Activated naive CD4-positive, alpha-beta T cell treated with anti-CD3 and anti-CD28 coated beads for 36 hours (primary cell): ENCODE results near the gene PYGM. TPM values are rescaled to one million over a fixed set of nuclear protein-coding genes. Genes with fewer than 3 reads are reported as not detected.

Experiments
- CTCF ChIA-PET: fragments of 350-600 bp; sonication (Branson Sonifier 250); formaldehyde crosslinking; loops from one replicate; lab custom pipeline; 2021; ENCODE audit warnings: antibody characterized with exemption; lab: Charles Lee
- DNase-seq: peaks from one replicate; pipeline ENCODE4 v3.0.0-alpha.2; 2020
- H3K27ac Mint-ChIP-seq: one replicate; pipeline ENCODE4 v1.8.0; 2021; ENCODE audit warnings: mild to moderate bottlenecking, mixed read lengths
- H3K27me3 Mint-ChIP-seq: one replicate; pipeline ENCODE4 v1.8.0; 2021; ENCODE audit warnings: low read depth, mixed read lengths
- H3K36me3 Mint-ChIP-seq: one replicate; pipeline ENCODE4 v1.8.0; 2021; ENCODE audit warnings: low read depth, mixed read lengths
- H3K4me1 Mint-ChIP-seq: one replicate; pipeline ENCODE4 v1.8.0; 2021; ENCODE audit warnings: low read depth, mixed read lengths
- H3K4me3 Mint-ChIP-seq: one replicate; pipeline ENCODE4 v1.8.0; 2021; ENCODE audit warnings: mild to moderate bottlenecking, moderate library complexity, mixed read lengths
- H3K9me3 Mint-ChIP-seq: one replicate; pipeline ENCODE4 v1.8.0; 2021; ENCODE audit warnings: mixed read lengths
- intact Hi-C: fragments of 100-400 bp; cut with micrococcal nuclease; formaldehyde crosslinking; loops from one replicate; pipeline ENCODE4 v1.15.1; 2023
- total RNA-seq, 2 experiments: library from RNA; stranded (reverse); gene quantifications; one replicate each; pipeline ENCODE4 v1.2.3, GENCODE V29; 2021

PYGM gene
- total RNA-seq, 2 experiments from 2014 or later: 0.64 to 0.89 TPM

DNA sequence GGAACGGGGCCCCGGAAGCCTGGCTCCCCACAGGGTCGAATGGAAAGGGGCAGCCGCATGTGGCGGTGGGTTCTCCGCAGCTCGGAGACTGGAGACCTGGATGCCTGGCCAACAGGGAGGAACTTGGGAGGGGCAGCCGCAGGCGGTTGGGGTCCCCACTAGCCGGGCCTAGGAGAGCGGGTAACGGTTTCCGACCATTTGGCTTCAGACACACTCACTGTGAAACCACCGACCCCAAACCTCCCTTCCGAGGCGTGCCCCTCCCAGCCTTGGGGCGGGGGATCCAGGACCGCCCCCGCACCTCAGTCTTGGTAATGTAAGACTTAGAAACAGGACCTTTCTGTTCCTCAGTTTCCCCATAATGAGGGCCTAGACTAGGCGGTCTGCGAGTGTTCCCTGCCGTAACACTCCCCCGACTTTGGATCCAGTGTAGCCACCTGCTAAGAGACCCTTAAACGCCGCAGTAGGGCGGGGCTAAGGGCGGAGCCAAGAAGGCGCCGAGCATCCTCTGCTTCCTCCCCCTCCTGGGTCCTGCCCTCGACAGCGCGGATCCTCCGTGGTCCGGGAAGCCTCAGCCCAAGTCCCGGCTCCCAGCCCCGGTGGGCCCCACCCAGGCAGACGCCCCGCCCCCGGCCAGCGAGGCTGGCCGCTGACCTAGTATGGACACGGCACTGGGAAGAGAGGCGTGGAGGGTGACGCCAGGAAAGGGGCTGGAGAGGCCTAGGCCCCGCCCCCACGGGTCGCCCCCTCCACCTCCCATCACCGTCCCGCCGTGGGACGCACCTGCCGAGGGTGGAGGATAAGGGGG lies 14.0 kb downstream of the PYGM start:
- peak overlapping the region; percentile 71 for H3K27ac Mint-ChIP-seq
- intact Hi-C loops: loop anchor here (5.0 kb wide), 1 partner anchor 112 kb away; no protein-coding TSS in a partner anchor
- peaks cover 2% of the 10 kb centered on the region for H3K36me3 Mint-ChIP-seq
- no peaks in the 10 kb centered on the region for H3K9me3 Mint-ChIP-seq
- peak; percentile 53 for DNase-seq
- H3K27me3 Mint-ChIP-seq: peaks cover 6% of the 10 kb centered on the region
- H3K4me1 Mint-ChIP-seq: peaks cover 34% of the 10 kb centered on the region
- peak overlapping the region; percentile 79 for H3K4me3 Mint-ChIP-seq
- CTCF ChIA-PET: interaction anchor here (0.6 to 4.2 kb wide), 3 partner anchors 9 to 21 kb away, joined by 3 to 17 read pairs (median 4); no protein-coding TSS in a partner anchor

DNA sequence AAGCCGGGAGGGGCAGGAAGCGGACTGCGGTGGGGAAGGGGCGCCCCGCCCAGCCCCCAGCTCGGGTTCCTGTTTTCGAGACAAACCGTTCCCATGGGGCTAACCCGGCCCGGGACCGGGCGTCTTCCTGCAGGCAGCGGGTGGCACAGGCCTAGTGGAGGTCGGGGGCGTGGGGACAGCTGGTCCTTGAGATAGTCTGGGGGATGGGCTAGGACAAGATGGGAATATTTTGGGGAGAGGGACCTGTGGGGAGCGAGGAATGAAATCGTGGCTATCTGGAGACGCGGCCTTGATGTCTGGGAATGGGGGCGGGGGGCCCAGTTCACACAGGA lies 14.6 kb downstream of the PYGM start:
- H3K27me3 Mint-ChIP-seq: peaks cover 6% of the 10 kb centered on the region
- no peaks in the 10 kb centered on the region for H3K36me3 Mint-ChIP-seq
- CTCF ChIA-PET: interaction anchor here (0.6 to 4.2 kb wide), 4 partner anchors 9 to 56 kb away, joined by 3 to 26 read pairs (median 10); no protein-coding TSS in a partner anchor
- peak; percentile 81 for DNase-seq
- intact Hi-C loops: loop anchor here (5.0 kb wide), 1 partner anchor 112 kb away; no protein-coding TSS in a partner anchor
- H3K4me3 Mint-ChIP-seq: peak overlapping the region; percentile 79
- H3K4me1 Mint-ChIP-seq: peaks cover 28% of the 10 kb centered on the region
- H3K9me3 Mint-ChIP-seq: no peaks in the 10 kb centered on the region
- peak overlapping the region; percentile 71 for H3K27ac Mint-ChIP-seq

DNA sequence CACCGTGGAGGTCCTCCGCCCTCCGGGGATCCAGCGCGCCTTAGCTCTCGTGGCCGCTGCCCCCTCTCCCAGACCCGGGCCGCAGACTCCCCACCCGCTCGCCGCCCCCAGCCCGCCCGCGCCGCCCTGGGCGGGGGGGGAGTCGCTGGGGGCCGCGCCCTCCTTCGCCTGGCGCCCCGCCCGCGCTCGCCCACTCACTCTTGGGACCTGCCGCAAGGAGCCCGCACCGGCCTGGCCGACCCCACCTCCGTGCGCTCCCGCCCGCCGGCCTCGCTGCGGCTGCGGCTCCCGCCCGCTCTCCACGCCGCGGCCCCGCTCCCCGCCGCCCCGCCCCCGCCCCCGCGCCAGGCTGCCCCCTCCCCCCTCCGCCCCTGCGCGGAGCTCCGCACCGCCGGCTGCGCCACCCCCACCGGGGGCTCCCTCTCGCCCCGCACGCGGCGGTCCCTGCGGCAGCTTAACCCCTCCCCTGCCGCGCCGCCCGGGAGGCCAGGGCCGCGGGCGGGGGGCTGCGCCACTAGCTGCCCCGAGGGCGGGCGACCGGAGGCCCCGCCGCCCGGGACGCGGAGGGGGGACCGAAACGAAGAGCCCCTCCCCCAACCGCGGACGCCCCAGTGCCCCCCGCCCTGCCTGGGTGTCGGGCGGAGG lies 15.1 kb downstream of the PYGM start:
- intact Hi-C loops: loop anchor here (5.0 kb wide), 1 partner anchor 113 kb away; no protein-coding TSS in a partner anchor
- CTCF ChIA-PET: interaction anchor here (0.9 to 4.2 kb wide), 11 partner anchors 11 to 295 kb away, joined by 3 to 26 read pairs (median 6); partner anchors contain the start of gene PYGM
- no peaks in the 10 kb centered on the region for H3K9me3 Mint-ChIP-seq
- peak overlapping the region; percentile 79 for H3K4me3 Mint-ChIP-seq
- DNase-seq: no peak
- H3K27me3 Mint-ChIP-seq: peaks cover 6% of the 10 kb centered on the region
- H3K4me1 Mint-ChIP-seq: peaks cover 26% of the 10 kb centered on the region
- H3K27ac Mint-ChIP-seq: no peak overlapping the region
- no peaks in the 10 kb centered on the region for H3K36me3 Mint-ChIP-seq

DNA sequence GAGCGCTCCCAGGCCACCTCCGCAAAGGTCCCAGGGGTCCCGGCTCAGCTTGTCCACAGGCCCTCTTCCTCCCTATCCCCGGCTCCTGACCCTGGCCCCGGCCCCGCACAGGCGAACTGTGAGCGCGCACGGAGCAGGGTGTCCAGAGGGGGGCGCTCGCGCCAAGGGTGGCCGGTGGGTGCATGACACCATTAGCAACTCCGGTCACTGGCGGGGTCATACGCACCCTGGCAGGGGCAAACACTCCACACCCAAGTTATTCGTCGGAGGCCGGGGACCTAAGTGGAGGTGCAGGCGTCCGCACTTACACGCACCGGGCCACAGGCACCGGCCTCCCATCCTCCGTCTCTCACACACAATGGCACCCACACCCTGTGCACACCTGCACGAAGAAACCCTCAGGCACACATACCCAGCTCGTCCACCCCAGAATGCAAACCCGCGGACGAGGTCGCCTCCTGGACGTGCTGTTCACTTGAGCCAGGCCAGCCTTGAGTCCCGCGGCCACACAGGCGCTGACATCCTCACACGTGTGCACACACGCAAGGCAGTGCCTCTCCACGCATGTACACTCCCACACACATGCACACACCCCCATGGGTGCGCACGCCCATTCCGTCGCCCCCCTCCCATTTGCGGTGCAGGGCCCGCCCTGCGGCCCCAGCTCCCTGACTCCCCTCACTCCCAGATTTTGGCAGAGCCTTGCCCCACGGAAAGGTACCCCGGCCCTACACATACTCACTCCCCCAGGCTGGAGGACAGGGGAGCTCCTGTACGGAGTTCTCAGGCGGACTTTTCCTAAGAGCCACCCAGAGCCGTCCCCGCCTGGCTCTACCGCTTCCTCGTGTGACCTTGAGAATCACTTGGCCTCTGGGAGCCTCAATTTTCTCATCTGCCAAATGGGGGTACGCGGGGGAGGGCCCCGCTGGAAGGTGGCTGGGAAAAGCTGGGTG lies 15.9 kb downstream of the PYGM start, which contains the start of gene RASGRP2:
RASGRP2 (minus strand) TSS at position 552 of the 953 bp plus-strand sequence. CDS start 1,276 bp downstream, outside the sequence.
- intact Hi-C loops: loop anchor here (1.0 to 2.0 kb wide), 4 partner anchors 20 to 67 kb away; partner anchors contain the start of genes MEN1 and SF1
- Mint-ChIP-seq H3K27me3 (peaks cover 6% of the 10 kb centered on the region), H3K27ac (peak within 1 kb of the TSS; percentile 6), H3K4me3 (peak within 1 kb of the TSS; percentile 72), H3K4me1 (peaks cover 26% of the 10 kb centered on the region), H3K36me3 (no peaks in the 10 kb centered on the region), H3K9me3 (no peaks in the 10 kb centered on the region)
- CTCF ChIA-PET: interaction anchor here (0.5 to 4.2 kb wide), 16 partner anchors 10 to 294 kb away, joined by 3 to 26 read pairs (median 4); partner anchors contain the start of gene PYGM
- DNase-seq: peak; percentile 89

DNA sequence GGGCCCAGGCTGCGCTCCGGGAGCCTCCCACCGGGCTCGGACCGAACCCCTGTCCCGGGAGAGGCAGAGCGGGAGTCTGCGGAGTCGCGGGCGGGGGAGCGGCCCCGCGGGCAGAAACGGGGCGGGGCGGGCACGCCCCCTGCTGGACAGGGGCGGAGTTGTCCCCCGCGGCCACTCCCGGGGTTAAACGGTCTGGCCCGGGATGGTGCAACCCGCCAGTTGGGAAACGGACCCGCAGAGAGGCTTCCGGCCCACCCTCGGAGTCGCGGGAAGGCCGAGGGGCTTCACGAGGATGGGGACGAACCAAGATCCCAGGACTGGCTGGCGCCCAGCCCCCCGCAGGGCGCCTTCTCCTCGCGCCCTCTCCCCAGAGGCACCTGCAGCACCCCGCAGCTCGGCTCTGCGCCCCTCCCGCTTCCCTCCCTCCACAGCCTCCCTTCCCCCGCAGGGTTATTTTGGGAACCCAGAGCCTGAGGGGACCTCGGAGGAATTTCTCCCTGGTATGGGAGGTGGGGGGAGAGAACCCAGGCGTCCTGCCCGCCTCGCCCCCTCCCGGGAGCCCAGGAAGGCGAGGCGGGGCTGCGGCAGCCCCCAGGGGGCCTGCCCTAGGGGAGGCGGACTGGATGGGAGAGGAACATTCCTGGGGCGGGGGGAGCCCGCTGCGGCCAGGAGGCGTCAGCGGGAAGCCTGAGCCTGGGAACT lies 16.7 kb downstream of the PYGM start:
- intact Hi-C loops: loop anchor here (1.0 to 2.0 kb wide), 6 partner anchors 20 to 68 kb away; partner anchors contain the start of genes MEN1, NRXN2 and SF1
- peak; percentile 77 for DNase-seq
- no peak overlapping the region for H3K4me3 Mint-ChIP-seq
- peaks cover 6% of the 10 kb centered on the region for H3K27me3 Mint-ChIP-seq
- CTCF ChIA-PET: interaction anchor here (0.8 to 4.2 kb wide), 11 partner anchors 9 to 82 kb away, joined by 3 to 26 read pairs (median 6); partner anchors contain the start of gene PYGM
- no peak overlapping the region for H3K27ac Mint-ChIP-seq
- H3K4me1 Mint-ChIP-seq: peaks cover 26% of the 10 kb centered on the region
- H3K36me3 Mint-ChIP-seq: no peaks in the 10 kb centered on the region
- no peaks in the 10 kb centered on the region for H3K9me3 Mint-ChIP-seq

DNA sequence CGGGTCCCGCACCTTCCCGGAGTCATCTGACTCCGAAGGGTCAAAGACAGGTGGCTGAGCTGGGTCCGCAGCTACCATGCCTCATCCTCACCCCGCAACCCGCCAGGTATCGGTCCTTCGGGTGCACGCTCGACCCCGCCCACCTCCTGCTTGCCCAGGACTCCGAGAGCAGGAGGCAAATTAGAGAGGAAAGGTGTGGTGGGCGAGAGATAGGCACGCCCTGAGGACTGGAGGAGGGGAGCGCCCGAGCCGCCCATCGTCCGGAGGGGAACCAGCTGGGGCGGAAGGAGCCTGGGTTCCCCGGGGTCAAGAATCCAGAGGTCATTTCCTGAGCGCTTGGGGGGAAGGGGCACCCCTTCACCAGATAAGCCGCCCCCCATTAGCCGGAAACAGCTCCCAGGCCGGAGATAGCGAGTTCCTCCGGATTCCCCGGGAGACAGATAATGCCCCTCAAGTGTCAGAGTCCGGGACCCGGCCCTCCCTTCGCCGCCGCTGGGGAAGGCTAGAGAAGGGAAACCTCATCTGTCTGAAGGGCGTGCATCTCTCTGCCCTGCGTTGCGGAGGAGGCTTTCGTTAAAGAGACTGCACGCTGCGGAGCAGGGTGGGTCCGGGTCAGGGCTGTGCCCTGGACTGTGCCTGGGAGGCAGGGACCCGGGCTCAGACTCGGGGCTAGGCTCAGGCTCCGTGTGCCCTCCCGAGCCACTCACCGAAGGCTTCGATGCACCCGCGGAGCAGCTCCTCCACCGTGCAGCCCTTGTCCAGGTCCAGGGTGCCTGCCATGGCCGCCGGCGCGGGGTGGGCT lies 17.5 kb downstream of the PYGM start:
- intact Hi-C loops: loop anchor here (1.0 to 2.0 kb wide), 4 partner anchors 19 to 69 kb away; partner anchors contain the start of genes MEN1, NRXN2 and SF1
- Mint-ChIP-seq H3K27me3 (peaks cover 6% of the 10 kb centered on the region), H3K9me3 (no peaks in the 10 kb centered on the region), H3K36me3 (no peaks in the 10 kb centered on the region), H3K4me1 (peaks cover 26% of the 10 kb centered on the region), H3K4me3 (peak overlapping the region; percentile 62), H3K27ac (no peak overlapping the region)
- DNase-seq: peak; percentile 53
- CTCF ChIA-PET: interaction anchor here (0.8 to 4.2 kb wide), 8 partner anchors 9 to 55 kb away, joined by 3 to 26 read pairs (median 6); no protein-coding TSS in a partner anchor

DNA sequence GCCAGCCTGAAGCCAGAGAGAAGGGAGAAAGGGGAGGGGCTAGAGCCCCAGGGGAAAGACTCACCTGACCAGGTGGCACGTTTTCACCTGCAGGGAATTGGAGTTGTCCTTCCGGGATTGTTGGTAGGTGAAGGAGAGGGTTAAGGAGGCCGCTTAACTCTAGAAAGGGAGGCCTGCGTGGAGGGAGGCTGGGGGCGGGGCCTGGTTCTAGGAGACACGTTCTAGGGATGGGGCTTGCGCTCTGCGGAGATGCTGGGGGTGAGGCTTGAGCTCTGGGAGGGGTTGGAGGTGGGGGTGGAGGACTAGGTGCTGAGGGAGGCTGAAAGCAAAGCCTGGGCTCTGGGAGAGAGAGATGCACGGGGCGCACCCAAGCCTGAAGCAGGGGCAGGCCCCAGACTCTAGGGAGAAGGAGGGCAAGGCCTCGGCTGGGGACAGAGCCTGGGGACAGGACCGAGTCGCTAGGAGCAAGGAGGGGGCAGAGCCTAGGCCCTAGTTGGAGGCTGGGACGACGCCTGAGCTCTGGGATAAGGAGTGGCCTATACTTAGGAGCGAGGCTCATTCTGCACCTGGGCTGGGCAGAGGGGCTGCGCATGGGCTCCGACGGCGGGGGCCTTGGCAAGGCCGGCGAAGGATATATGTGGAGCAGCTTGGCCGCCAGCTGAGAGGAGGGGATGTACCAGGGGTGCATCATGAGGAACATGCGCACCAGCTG lies 18.2 kb downstream of the PYGM start:
- peaks cover 6% of the 10 kb centered on the region for H3K27me3 Mint-ChIP-seq
- H3K9me3 Mint-ChIP-seq: no peaks in the 10 kb centered on the region
- peak overlapping the region; percentile 62 for H3K4me3 Mint-ChIP-seq
- CTCF ChIA-PET: interaction anchor here (1.5 to 4.2 kb wide), 6 partner anchors 8 to 53 kb away, joined by 3 to 26 read pairs (median 9); no protein-coding TSS in a partner anchor
- intact Hi-C loops: loop anchor here (1.0 to 2.0 kb wide), 4 partner anchors 18 to 69 kb away; partner anchors contain the start of genes MEN1, NRXN2 and SF1
- no peak for DNase-seq
- H3K4me1 Mint-ChIP-seq: peaks cover 26% of the 10 kb centered on the region
- H3K36me3 Mint-ChIP-seq: no peaks in the 10 kb centered on the region
- H3K27ac Mint-ChIP-seq: no peak overlapping the region

DNA sequence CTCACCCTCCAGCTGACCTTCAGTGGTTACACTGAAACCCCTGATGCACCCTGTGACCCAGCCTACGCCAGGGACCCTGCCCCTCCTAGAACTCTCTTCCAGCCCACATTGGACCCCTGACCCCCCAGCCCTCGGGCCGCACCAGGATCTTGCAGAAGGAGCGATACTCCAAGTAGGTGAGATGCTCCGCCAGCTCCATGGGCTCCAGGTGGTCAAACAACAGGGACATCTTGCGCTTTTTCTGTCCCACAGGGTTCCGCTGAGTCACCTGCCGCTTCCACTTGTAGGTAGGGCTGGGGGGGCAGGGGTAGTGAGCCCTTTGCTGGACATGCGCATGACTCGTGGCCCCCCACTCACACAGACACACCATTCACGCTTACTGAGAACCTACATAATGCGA lies 19.9 kb downstream of the PYGM start:
- DNase-seq: no peak
- Mint-ChIP-seq H3K27me3 (peaks cover 6% of the 10 kb centered on the region), H3K4me3 (no peak overlapping the region), H3K4me1 (peaks cover 23% of the 10 kb centered on the region), H3K9me3 (no peaks in the 10 kb centered on the region), H3K27ac (no peak overlapping the region), H3K36me3 (no peaks in the 10 kb centered on the region)
- CTCF ChIA-PET: interaction anchor here (0.8 to 2.5 kb wide), 4 partner anchors 8 to 291 kb away, joined by 3 to 12 read pairs (median 4); no protein-coding TSS in a partner anchor
- intact Hi-C loops: no loop called here

DNA sequence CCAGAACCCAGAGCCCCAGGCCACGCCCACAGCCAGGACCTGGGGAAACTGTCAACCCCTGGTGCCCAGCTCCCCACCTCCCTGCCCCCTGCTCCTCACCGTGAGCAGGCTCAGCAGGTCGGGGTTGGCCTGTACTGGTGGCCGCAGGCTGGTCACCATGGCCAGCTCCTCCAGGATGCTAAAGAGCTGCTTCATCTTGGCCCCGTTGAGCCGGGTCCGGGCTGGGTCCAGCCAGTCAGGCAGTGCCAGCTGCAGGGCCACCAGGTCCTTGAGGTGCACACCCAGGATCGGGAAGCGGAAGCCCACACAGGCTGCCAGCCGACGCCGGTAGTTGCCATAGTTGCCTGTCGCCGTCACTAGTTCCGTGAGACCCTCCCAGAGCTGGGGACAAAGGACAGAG lies 23.1 kb downstream of the PYGM start:
- Mint-ChIP-seq H3K4me1 (peaks cover 17% of the 10 kb centered on the region), H3K27ac (no peak overlapping the region), H3K36me3 (peaks cover 6% of the 10 kb centered on the region), H3K4me3 (no peak overlapping the region), H3K9me3 (no peaks in the 10 kb centered on the region), H3K27me3 (no peaks in the 10 kb centered on the region)
- DNase-seq: no peak
- CTCF ChIA-PET: interaction anchor here (0.6 to 0.8 kb wide), 2 partner anchors 9 to 48 kb away, joined by 3 read pairs; no protein-coding TSS in a partner anchor
- intact Hi-C loops: no loop called here
